ENCODE measurements around the gene ALOX12B. TPM values are rescaled to one million over a fixed set of nuclear protein-coding genes. Genes with fewer than 3 reads are reported as not detected.
A peak's percentile ranks its signal among the peaks of the same experiment; 100 is the strongest.

The ALOX12B gene
- total and polyA plus RNA-seq, 2 of the 13 experiments (the other 11 are each of a cell fraction or from before 2014, with no cell fraction given), result 0.13 TPM; not detected in 1

DNA sequence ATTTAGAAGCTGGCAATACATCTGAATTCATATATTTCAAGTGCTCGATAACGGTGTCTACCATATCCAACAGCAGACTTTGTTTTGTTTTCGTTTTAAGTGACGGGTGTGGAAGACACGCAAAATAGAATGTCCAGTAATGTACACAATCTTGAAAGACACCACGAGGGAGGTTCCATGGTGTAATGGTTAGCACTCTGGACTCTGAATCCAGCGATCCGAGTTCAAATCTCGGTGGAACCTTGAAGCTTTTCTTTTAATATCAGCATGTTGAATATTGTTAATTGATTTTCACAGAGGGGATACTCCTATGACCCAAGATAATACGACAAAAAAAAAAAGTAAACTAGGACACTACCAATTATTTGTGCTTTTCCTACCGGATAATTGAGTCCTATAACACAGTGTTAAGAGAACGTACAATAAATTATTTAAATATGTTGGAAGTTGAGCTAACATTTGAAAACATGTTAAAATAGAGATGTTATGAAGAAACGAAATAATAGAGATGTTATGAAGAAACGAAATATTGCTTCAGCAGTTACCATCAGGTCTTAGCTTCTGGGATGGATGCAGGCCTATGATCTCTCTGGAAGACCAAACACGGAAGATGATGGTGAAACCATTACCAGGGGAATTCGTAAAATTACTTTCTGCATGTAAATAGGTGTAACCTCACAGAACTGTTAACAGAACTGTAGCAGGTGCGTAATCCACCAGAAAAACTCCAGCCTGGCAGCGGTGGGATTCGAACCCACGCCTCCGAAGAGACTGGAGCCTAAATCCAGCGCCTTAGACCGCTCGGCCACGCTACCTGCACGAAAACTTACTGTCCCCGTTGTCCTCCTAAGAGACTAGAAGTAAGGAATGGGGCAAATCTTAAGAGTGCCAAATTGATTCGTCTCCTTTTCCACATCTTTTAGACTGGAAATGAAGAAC lies 32.3 kb upstream of the ALOX12B start (continued):
- TF ChIP-seq, protein P1, sequence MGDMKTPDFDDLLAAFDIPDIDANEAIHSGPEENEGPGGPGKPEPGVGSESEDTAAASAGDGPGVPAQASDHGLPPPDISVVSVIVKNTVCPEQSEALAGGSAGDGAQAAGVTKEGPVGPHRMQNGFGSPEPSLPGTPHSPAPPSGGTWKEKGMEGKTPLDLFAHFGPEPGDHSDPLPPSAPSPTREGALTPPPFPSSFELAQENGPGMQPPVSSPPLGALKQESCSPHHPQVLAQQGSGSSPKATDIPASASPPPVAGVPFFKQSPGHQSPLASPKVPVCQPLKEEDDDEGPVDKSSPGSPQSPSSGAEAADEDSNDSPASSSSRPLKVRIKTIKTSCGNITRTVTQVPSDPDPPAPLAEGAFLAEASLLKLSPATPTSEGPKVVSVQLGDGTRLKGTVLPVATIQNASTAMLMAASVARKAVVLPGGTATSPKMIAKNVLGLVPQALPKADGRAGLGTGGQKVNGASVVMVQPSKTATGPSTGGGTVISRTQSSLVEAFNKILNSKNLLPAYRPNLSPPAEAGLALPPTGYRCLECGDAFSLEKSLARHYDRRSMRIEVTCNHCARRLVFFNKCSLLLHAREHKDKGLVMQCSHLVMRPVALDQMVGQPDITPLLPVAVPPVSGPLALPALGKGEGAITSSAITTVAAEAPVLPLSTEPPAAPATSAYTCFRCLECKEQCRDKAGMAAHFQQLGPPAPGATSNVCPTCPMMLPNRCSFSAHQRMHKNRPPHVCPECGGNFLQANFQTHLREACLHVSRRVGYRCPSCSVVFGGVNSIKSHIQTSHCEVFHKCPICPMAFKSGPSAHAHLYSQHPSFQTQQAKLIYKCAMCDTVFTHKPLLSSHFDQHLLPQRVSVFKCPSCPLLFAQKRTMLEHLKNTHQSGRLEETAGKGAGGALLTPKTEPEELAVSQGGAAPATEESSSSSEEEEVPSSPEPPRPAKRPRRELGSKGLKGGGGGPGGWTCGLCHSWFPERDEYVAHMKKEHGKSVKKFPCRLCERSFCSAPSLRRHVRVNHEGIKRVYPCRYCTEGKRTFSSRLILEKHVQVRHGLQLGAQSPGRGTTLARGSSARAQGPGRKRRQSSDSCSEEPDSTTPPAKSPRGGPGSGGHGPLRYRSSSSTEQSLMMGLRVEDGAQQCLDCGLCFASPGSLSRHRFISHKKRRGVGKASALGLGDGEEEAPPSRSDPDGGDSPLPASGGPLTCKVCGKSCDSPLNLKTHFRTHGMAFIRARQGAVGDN (CRISPR knock-in tag; IDR thresholded peaks at IDR 0.05), result no peak
- TF ChIP-seq, protein P2, sequence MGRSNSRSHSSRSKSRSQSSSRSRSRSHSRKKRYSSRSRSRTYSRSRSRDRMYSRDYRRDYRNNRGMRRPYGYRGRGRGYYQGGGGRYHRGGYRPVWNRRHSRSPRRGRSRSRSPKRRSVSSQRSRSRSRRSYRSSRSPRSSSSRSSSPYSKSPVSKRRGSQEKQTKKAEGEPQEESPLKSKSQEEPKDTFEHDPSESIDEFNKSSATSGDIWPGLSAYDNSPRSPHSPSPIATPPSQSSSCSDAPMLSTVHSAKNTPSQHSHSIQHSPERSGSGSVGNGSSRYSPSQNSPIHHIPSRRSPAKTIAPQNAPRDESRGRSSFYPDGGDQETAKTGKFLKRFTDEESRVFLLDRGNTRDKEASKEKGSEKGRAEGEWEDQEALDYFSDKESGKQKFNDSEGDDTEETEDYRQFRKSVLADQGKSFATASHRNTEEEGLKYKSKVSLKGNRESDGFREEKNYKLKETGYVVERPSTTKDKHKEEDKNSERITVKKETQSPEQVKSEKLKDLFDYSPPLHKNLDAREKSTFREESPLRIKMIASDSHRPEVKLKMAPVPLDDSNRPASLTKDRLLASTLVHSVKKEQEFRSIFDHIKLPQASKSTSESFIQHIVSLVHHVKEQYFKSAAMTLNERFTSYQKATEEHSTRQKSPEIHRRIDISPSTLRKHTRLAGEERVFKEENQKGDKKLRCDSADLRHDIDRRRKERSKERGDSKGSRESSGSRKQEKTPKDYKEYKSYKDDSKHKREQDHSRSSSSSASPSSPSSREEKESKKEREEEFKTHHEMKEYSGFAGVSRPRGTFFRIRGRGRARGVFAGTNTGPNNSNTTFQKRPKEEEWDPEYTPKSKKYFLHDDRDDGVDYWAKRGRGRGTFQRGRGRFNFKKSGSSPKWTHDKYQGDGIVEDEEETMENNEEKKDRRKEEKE (IDR thresholded peaks at IDR 0.05), result no peak
- TF ChIP-seq SMARCC2 (IDR thresholded peaks at IDR 0.05) (no peak), ZNF274 (CRISPR knock-in tag; IDR thresholded peaks at IDR 0.05) (no peak), ZNF460 (CRISPR knock-in tag; IDR thresholded peaks at IDR 0.05; ENCODE audit: borderline replicate concordance) (no peak; the same call in 1 of the 2 replicates), RFXANK (CRISPR knock-in tag; IDR thresholded peaks at IDR 0.05) (0 out of 2 replicates have a peak, but pooled peaks have one; percentile 43), KLF16 (CRISPR knock-in tag; IDR thresholded peaks at IDR 0.05) (peak in 1 of 2 experiments; percentile 29; a peak in 1 of 4 replicates), FOXO1 (CRISPR knock-in tag; IDR thresholded peaks at IDR 0.05) (no peak; the same call in 1 of the 2 replicates), ZNF724P (CRISPR knock-in tag; IDR thresholded peaks at IDR 0.05; ENCODE audit: borderline replicate concordance) (no peak), ESRRA (CRISPR knock-in tag; IDR thresholded peaks at IDR 0.05; ENCODE audit: low read depth) (no peak), ZNF317 (CRISPR knock-in tag; IDR thresholded peaks at IDR 0.05) (0 out of 2 replicates have a peak, but pooled peaks have one; percentile 53), KMT2A (CRISPR knock-in tag; IDR thresholded peaks at IDR 0.05) (peak; percentile 50), ZNF549 (CRISPR knock-in tag; IDR thresholded peaks at IDR 0.05) (no peak), HMGA1 (CRISPR knock-in tag; conservative IDR thresholded peaks at IDR 0.05) (no peak), SNRNP70 (IDR thresholded peaks at IDR 0.05; ENCODE audit: low read depth, low read length) (no peak), ZNF160 (CRISPR knock-in tag; IDR thresholded peaks at IDR 0.05) (no peak), SOX6 (IDR thresholded peaks at IDR 0.05) (no peak), SOX6 (CRISPR knock-in tag; IDR thresholded peaks at IDR 0.05) (peak; percentile 8; the same call in 1 of the 2 replicates)
- TF ChIP-seq, protein P3, sequence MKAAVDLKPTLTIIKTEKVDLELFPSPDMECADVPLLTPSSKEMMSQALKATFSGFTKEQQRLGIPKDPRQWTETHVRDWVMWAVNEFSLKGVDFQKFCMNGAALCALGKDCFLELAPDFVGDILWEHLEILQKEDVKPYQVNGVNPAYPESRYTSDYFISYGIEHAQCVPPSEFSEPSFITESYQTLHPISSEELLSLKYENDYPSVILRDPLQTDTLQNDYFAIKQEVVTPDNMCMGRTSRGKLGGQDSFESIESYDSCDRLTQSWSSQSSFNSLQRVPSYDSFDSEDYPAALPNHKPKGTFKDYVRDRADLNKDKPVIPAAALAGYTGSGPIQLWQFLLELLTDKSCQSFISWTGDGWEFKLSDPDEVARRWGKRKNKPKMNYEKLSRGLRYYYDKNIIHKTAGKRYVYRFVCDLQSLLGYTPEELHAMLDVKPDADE (CRISPR knock-in tag; IDR thresholded peaks at IDR 0.05), result no peak
- TF ChIP-seq, protein P4, sequence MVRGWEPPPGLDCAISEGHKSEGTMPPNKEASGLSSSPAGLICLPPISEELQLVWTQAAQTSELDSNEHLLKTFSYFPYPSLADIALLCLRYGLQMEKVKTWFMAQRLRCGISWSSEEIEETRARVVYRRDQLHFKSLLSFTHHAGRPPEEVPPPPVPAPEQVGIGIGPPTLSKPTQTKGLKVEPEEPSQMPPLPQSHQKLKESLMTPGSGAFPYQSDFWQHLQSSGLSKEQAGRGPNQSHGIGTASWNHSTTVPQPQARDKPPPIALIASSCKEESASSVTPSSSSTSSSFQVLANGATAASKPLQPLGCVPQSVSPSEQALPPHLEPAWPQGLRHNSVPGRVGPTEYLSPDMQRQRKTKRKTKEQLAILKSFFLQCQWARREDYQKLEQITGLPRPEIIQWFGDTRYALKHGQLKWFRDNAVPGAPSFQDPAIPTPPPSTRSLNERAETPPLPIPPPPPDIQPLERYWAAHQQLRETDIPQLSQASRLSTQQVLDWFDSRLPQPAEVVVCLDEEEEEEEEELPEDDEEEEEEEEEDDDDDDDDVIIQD (CRISPR knock-in tag; IDR thresholded peaks at IDR 0.05; ENCODE audit: low read depth), result no peak

Measured in HepG2 (cell line).